Pons (tissue), 1 donor: ENCODE results near the gene PHYKPL.
A peak's percentile ranks its signal among the peaks of the same experiment; 100 is the strongest.

Experiments
- DNase-seq: peaks from one replicate; pipeline ENCODE4 v3.0.0-alpha.2; 2016; ENCODE audit warnings: low spot score

Gene PHYKPL

GRCh38 chr5:178191661-178192060 lies 40.9 kb downstream of the PHYKPL start:
- DNase-seq: no peak

DNA sequence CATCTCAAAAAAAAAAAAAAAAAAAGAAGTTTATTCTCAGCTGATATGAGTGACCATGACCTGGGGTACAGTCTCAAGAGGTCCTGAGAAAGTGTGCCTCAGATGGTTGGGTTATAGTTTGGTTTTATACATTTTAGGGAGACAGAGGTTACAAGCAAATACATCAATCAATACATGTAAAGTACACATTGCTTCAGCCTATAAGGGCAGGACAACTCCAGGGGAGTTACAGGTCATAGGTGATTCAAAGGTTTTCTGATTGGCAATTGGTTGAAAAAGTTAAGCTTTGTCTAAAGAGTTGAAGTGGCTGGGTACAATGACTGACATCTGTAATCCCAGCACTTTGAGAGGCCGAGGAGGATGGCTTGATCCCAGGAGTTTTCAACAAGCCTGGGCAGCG lies 43.2 kb downstream of the PHYKPL start:
- DNase-seq: no peak

DNA sequence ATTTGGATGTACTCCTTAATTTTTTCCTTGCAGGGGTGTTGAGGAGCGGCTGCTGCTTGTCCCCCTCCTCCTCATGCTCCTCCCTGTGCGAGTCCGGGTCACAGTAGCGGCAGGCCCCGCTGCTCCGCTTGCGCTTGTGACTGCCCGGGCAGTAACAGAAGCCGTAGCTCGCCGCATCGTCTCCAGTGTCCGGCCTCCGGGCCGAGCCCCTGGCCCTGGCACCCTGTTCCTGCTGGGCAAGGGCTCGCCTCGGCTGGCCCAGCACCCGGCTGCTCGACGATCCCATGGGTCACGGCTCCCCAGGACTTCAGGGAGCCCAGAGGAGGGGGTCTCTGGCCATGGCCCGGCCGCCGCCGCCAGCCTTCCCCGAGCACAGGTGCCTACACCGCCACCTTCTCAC lies 45.6 kb downstream of the PHYKPL start, which contains the start of gene GMCL2:
TSS of gene GMCL2 (minus strand) at position 358 of the 400 bp plus-strand sequence. CDS start at position 286, 72 bp downstream.
- no peak for DNase-seq

DNA sequence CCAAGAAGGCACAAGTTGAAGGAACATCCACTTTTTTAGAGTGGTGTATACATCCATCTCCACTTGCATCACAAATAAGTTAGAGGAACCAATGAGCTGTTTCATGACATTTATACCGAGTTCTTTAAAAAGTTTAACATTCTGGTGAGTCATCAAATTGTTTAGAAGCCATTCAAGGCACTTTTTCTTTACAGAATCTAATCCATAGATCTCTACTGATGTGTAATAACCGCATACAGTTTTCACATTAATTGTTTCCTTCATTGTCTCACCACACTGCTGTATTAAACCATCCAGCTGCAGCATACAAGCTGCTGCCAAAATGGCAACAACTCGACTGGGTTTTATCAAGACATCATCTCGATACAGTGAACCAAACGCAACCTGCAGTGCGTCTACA lies 46.2 kb downstream of the PHYKPL start:
- DNase-seq: no peak

DNA sequence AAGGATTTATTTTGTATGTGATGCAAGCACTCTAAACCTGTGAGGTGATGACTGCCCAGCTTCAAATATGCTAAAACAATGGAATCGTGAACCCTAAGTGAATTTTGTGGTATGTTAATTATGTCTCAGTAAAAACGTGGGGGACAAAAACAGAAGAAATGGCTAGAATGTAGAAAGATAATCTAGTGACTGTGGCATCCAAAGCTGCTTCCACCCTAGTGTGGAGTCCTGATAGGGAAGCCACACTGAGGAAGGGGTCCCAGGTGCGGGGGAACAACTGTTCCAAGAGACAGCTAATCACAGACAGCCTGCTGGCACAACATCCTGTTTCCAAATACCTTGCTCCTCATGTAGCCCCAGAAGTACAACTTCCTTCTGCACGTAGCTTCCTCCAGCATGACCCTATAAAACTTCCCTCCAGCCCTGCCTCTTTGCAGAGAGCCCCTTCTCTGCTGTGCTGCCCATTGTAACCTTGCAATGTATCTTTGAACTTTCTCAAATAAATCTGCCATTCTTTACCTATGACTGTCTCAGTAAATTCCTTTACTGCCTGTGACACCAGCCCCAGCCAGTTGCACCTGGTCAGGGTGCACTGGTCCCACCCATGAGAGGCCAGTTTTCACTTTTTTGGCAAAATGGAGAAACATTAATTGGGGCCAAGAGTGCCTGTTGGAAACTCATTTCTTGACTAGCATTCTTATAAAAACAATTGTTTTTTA lies 50.3 kb downstream of the PHYKPL start:
- DNase-seq: no peak

DNA sequence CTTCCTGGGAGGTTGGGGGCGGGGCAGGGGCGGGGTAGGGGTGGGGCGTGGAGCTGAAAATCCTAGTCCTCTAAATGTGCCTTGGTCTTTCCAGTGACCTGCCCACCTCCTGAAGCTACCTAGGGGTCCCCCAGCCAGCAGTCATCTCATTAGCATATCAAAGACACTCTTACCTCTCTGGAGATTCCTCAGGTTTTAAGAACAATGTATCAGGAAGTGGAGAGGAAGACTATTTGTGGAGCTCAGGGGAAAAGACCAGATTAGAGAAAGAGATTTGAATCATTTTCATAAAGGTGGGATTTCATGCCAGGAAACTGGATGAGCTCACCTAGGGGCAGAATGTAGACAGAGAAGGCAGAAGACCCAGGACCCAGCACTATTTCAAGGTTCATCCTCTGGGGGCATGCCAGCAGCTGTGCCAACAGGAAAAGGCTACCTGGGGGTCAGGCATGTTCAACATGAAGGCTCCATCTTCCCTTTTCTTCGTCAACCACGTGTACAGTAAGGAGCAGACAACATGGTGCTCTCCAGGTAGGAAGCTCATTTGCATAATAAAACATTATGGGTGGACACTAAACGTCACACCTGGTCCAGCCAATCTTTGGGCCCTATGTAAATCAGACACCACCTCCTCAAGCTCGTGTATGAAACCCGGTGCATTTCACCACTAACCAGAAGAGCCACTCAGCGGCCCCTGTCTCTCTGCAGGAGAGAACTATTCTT lies 52.3 kb downstream of the PHYKPL start:
- DNase-seq: no peak

- no peak for DNase-seq
These were observed 55.0 kb downstream of the PHYKPL start for GRCh38 chr5:178177569-178177968.

DNA sequence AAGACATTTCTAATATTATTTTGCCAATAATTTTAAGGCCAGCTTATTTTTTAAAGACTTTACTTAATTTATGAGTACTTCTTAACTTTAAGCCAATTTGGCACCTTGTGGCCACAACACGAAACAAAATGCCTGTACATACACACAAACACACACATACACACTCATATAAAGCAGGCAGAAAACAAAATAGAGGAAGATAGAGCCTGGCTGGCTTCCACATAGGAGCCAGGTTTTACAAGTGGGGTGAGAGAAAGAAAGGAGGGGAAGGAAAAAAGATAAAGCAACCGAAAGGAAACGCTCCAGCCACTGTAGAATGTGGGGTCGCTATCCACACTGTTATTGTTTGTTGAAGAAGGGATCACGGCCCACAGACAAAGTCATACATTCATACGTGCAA lies 55.8 kb downstream of the PHYKPL start:
- DNase-seq: no peak

- no peak for DNase-seq
These were observed 58.1 kb downstream of the PHYKPL start for GRCh38 chr5:178174456-178174855.

- DNase-seq: no peak
These were observed 62.1 kb downstream of the PHYKPL start for GRCh38 chr5:178170455-178170854.

DNA sequence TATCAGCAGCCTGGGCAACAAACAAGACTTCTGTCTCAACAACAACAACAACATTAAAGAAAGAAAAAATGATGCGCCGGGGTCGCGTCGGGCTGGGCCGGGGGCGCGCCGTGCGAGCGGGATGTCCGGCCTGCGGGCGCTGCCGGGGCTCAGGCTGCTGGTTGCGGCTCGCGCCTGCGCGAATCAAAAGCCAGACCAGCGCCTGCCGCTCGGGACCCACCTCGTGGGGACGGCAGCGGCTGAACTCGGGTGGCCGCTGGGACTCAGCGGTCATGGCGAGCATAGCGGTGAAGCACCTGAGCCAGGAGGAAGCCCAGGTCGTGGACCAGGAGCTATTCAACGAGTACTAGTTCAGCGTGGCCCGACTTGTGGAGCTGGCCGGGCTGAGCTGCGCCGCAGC lies 67.0 kb downstream of the PHYKPL start:
- DNase-seq: no peak

- peak; percentile 65 for DNase-seq
These were observed 68.5 kb downstream of the PHYKPL start for GRCh38 chr5:178163772-178164735.

DNA sequence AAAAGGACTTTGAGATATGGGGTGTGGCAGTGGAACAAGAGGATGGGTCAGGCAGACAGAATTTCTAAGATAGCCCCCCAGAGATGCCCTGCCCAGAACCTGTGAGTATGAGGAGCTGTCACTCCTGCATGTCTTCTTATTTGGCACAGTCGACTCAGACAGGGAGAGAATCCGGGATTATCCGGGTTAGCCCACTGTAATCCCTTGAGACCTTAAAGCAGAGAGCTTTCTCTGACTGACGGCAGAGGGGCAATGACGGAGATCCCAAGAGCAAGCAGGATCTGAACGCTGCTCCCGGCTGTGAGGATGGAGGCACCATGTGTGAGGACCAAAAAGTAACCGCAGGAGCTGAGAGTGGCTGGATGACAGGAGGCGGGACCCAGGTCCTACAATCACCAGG lies 70.1 kb downstream of the PHYKPL start:
- DNase-seq: no peak

DNA sequence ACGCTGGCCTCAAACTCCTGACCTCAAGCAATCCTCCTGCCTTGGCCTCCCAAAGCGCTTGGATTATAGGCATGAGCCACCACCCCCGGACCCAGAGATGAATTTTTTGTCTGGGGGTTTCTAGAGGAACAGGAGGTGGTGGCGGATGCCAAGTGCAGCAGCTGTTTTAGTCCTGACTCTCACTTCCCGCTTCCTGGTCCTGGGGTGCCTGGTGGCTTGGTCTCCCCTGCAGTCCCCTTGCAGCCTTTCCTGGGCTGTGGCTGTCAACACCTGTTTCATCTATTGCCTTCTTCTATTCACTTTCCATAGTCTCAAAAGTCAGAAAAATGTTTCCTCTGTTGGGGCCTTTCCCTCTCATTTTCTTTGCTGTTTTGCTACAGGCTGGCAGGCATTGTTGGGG lies 72.4 kb downstream of the PHYKPL start:
- no peak for DNase-seq
